ENCODE results near the gene TIMM13.

TIMM13 gene

GRCh38 chr19:2424686-2425621 lies 2.4 kb downstream of the TIMM13 start:
- DNase-seq (ENCODE audit: low read depth, low spot score) = peak; percentile 1
- peak; percentile 80 for TF ChIP-seq CTCF (IDR thresholded peaks at IDR 0.05; ENCODE audit: insufficient read depth, low read length, missing control alignments)
- ChIA-PET CTCF (interaction anchor here (0.7 to 8.6 kb wide), 10 partner anchors 9 to 213 kb away, joined by 3 to 87 read pairs (median 4); no protein-coding TSS in a partner anchor), POLR2A (interaction anchor here (0.6 to 1.5 kb wide), 3 partner anchors 51 to 191 kb away, joined by 3 to 6 read pairs (median 3); partner anchors contain the start of gene GADD45B)
- H3K4me3 ChIP-seq (ENCODE audit: low read depth, low read length) = peak overlapping the region; percentile 92

- no peak for DNase-seq (ENCODE audit: low read depth, low spot score)
- POLR2A ChIA-PET = interaction anchor here (0.6 kb wide), 1 partner anchor 190 kb away, joined by 3 read pairs; no protein-coding TSS in a partner anchor
- CTCF ChIA-PET = interaction anchor here (0.8 to 8.6 kb wide), 11 partner anchors 8 to 213 kb away, joined by 3 to 87 read pairs (median 4); no protein-coding TSS in a partner anchor
- no peak overlapping the region for H3K4me3 ChIP-seq (ENCODE audit: low read depth, low read length)
- no peak for TF ChIP-seq CTCF (IDR thresholded peaks at IDR 0.05; ENCODE audit: insufficient read depth, low read length, missing control alignments)
These were observed 3.3 kb downstream of the TIMM13 start for GRCh38 chr19:2423915-2424685.

- DNase-seq (ENCODE audit: low read depth, low spot score) = no peak
- ChIA-PET CTCF (interaction anchor here (1.0 to 8.6 kb wide), 5 partner anchors 32 to 214 kb away, joined by 3 to 87 read pairs (median 4); no protein-coding TSS in a partner anchor), POLR2A (interaction anchor here (0.6 to 0.7 kb wide), 4 partner anchors 12 to 521 kb away, joined by 3 to 4 read pairs (median 3); no protein-coding TSS in a partner anchor)
- no peak overlapping the region for H3K4me3 ChIP-seq (ENCODE audit: low read depth, low read length)
- TF ChIP-seq CTCF (IDR thresholded peaks at IDR 0.05; ENCODE audit: insufficient read depth, low read length, missing control alignments) = no peak
These were observed 4.1 kb downstream of the TIMM13 start for GRCh38 chr19:2423071-2423914.

- ChIA-PET CTCF (interaction anchor here (8.6 kb wide), 1 partner anchor 191 kb away, joined by 87 read pairs; no protein-coding TSS in a partner anchor), POLR2A (no interaction called here)
- DNase-seq (ENCODE audit: low read depth, low spot score) = no peak
- no peak overlapping the region for H3K4me3 ChIP-seq (ENCODE audit: low read depth, low read length)
- no peak for TF ChIP-seq CTCF (IDR thresholded peaks at IDR 0.05; ENCODE audit: insufficient read depth, low read length, missing control alignments)
These were observed 5.6 kb downstream of the TIMM13 start for GRCh38 chr19:2421581-2422306.

GRCh38 chr19:2420490-2420889 lies 6.9 kb downstream of the TIMM13 start:
- CTCF ChIA-PET = interaction anchor here (1.0 kb wide), 1 partner anchor 196 kb away, joined by 3 read pairs; no protein-coding TSS in a partner anchor

More at GRCh38 chr19:2420490-2420889, 6.9 kb downstream of the TIMM13 start:
- H3K4me3 ChIP-seq (ENCODE audit: low read depth, low read length) = no peak overlapping the region
- no peak for TF ChIP-seq CTCF (IDR thresholded peaks at IDR 0.05; ENCODE audit: insufficient read depth, low read length, missing control alignments)
- no peak for DNase-seq (ENCODE audit: low read depth, low spot score)
- POLR2A ChIA-PET = no interaction called here

Measured in AG04449 (cell line).